IMR-90 (cell line): Measurements from ENCODE around the gene CREB5. TPM values are rescaled to one million over a fixed set of nuclear protein-coding genes. Genes with fewer than 3 reads are reported as not detected.

Experiments used
- ATAC-seq: fragments of 200-7000 bp; cut with Tn5 transposase; 2 replicates; pipeline ENCODE4 v1.9.1; 2020; ENCODE audit warnings: low read depth, mild to moderate bottlenecking, moderate library complexity
- BruUV-seq: library from RNA; stranded (reverse); fragments of 400-500 nt; replicated peaks from 2 replicates; lab custom pipeline; 2021; lab: Mats Ljungman, UMichigan
- CTCF ChIA-PET: fragments of 300-600 bp; formaldehyde crosslinking; extraction: SDS; loops from one replicate; lab custom pipeline; 2021; ENCODE audit warnings: antibody characterized with exemption; lab: Yijun Ruan, JAX
- POLR2A ChIA-PET: fragments of 300-600 bp; sonication (Branson Sonifier 250); formaldehyde crosslinking; loops from one replicate; lab custom pipeline; 2022; ENCODE audit warnings: antibody characterized with exemption; ENCODE audit not compliant: unreplicated experiment; lab: Charles Lee
- DNase-seq: peaks from one replicate; pipeline ENCODE4 v3.0.0; 2013
- H2AFZ ChIP-seq: replicated peaks from 2 replicates; pipeline ENCODE3; 2013; ENCODE audit warnings: low read length, mild to moderate bottlenecking; ENCODE audit not compliant: poor library complexity
- H2AK5ac ChIP-seq: 2 replicates; pipeline ENCODE4 v1.6.1; 2013; ENCODE audit warnings: low read depth, low read length, inconsistent platforms
- H2AK9ac ChIP-seq: replicated peaks from 2 replicates; pipeline ENCODE3; 2013; ENCODE audit warnings: mild to moderate bottlenecking, low read depth, low read length, moderate library complexity; ENCODE audit not compliant: poor library complexity
- H2BK120ac ChIP-seq: 2 replicates; pipeline ENCODE4 v1.6.1; 2013; ENCODE audit warnings: low read depth, low read length, inconsistent platforms
- H2BK15ac ChIP-seq: 3 replicates; pipeline ENCODE4 v1.6.1; 2013; ENCODE audit warnings: low read depth, low read length, inconsistent platforms
- H2BK20ac ChIP-seq: 2 replicates; pipeline ENCODE4 v1.6.1; 2013; ENCODE audit warnings: low read depth, mild to moderate bottlenecking, inconsistent platforms, low read length, moderate library complexity
- H2BK5ac ChIP-seq: 2 replicates; pipeline ENCODE4 v1.6.1; 2013; ENCODE audit warnings: mild to moderate bottlenecking, low read depth, low read length, inconsistent platforms; ENCODE audit not compliant: poor library complexity, severe bottlenecking
- H3K14ac ChIP-seq: replicated peaks from 2 replicates; pipeline ENCODE4 v1.6.1; 2013; ENCODE audit warnings: low read depth, low read length, inconsistent platforms
- H3K18ac ChIP-seq: 2 replicates; pipeline ENCODE4 v1.6.1; 2013; ENCODE audit warnings: low read depth, low read length, control low read depth
- H3K23ac ChIP-seq: 2 replicates; pipeline ENCODE4 v1.6.1; 2013; ENCODE audit warnings: low read depth, low read length, inconsistent platforms
- H3K27ac ChIP-seq: 2 replicates; pipeline ENCODE4 v1.5.1; 2013; ENCODE audit warnings: mild to moderate bottlenecking, control low read depth, low read length; ENCODE audit not compliant: insufficient read depth
- H3K27me3 ChIP-seq: 2 replicates; pipeline ENCODE4 v1.6.1; 2013; ENCODE audit warnings: low read length; ENCODE audit not compliant: control insufficient read depth, insufficient read depth
- H3K36me3 ChIP-seq: 2 replicates; pipeline ENCODE4 v1.6.1; 2013; ENCODE audit warnings: low read length, mixed read lengths; ENCODE audit not compliant: control insufficient read depth, insufficient read depth
- H3K4ac ChIP-seq: 2 replicates; pipeline ENCODE4 v1.6.1; 2013; ENCODE audit warnings: low read depth, low read length, inconsistent platforms
- H3K4me1 ChIP-seq: 2 replicates; pipeline ENCODE4 v1.6.1; 2013; ENCODE audit warnings: low read length, mixed read lengths; ENCODE audit not compliant: control insufficient read depth, insufficient read depth
- H3K4me2 ChIP-seq: 2 replicates; pipeline ENCODE4 v1.6.1; 2013; ENCODE audit warnings: low read depth, mild to moderate bottlenecking, control low read depth, low read length, moderate library complexity
- H3K4me3 ChIP-seq: 2 replicates; pipeline ENCODE4 v1.5.1; 2013; ENCODE audit warnings: low read depth, mild to moderate bottlenecking, control low read depth, low read length, moderate library complexity; ENCODE audit not compliant: insufficient read depth
- H3K56ac ChIP-seq: 2 replicates; pipeline ENCODE4 v1.6.1; 2013; ENCODE audit warnings: low read length, inconsistent platforms; ENCODE audit not compliant: insufficient read depth; ENCODE audit errors: extremely low read depth
- H3K79me1 ChIP-seq, 2 experiments: 2 replicates each; pipeline ENCODE4 v1.6.1; 2013; ENCODE audit warnings: low read length in 2 of 2, inconsistent platforms in 1 of 2, low read depth in 1 of 2
- H3K9ac ChIP-seq: 2 replicates; pipeline ENCODE4 v1.6.1; 2013; ENCODE audit warnings: low read depth, low read length, control low read depth
- H3K9me1 ChIP-seq: 2 replicates; pipeline ENCODE4 v1.6.1; 2013; ENCODE audit warnings: low read length, inconsistent platforms; ENCODE audit not compliant: insufficient read depth
- H3K9me3 ChIP-seq: 2 replicates; pipeline ENCODE4 v1.6.1; 2013; ENCODE audit warnings: low read length; ENCODE audit not compliant: control insufficient read depth, insufficient read depth
- H4K20me1 ChIP-seq: 2 replicates; pipeline ENCODE4 v1.6.1; 2013; ENCODE audit warnings: low read length, inconsistent platforms; ENCODE audit not compliant: insufficient read depth
- H4K5ac ChIP-seq: 2 replicates; pipeline ENCODE4 v1.6.1; 2013; ENCODE audit warnings: mild to moderate bottlenecking, low read depth, low read length, control low read depth
- H4K8ac ChIP-seq, 2 experiments: 2 replicates each; pipeline ENCODE4 v1.6.1; 2013; ENCODE audit warnings: low read depth in 2 of 2, low read length in 2 of 2, control low read depth in 1 of 2, inconsistent platforms in 1 of 2
- H4K91ac ChIP-seq: 2 replicates; pipeline ENCODE4 v1.6.1; 2013; ENCODE audit warnings: low read depth, low read length, inconsistent platforms; ENCODE audit not compliant: insufficient read depth
- CEBPB ChIP-seq: IDR thresholded peaks from 2 replicates; pipeline ENCODE4 v1.6.1; 2012; ENCODE audit warnings: low read depth, low read length, improper control_type of control experiment
- CHD1 ChIP-seq: IDR thresholded peaks from 2 replicates; pipeline ENCODE4 v1.6.1; 2012; ENCODE audit warnings: low read depth, low read length, improper control_type of control experiment
- FOS ChIP-seq: fragments of 150-350 bp; IDR thresholded peaks from 2 replicates; pipeline ENCODE4 v1.6.1; 2016; ENCODE audit warnings: low read depth, low read length
- RCOR1 ChIP-seq: IDR thresholded peaks from 2 replicates; pipeline ENCODE4 v1.6.1; 2012; ENCODE audit warnings: mild to moderate bottlenecking, low read length, improper control_type of control experiment; ENCODE audit not compliant: insufficient replicate concordance
- RFX5 ChIP-seq: IDR thresholded peaks from 2 replicates; pipeline ENCODE4 v1.8.0; 2012; ENCODE audit warnings: low read depth, mild to moderate bottlenecking, low read length, moderate library complexity
- SMC3 ChIP-seq: fragments of 150-350 bp; IDR thresholded peaks from 2 replicates; pipeline ENCODE4 v1.6.1; 2016; ENCODE audit warnings: low read depth, mild to moderate bottlenecking, antibody characterized with exemption, low read length, moderate library complexity
- WGBS, 2 experiments: methylation state at CpG; one replicate each; pipeline versions ENCODE4 v1.1.5 to v1.1.7; 2013; ENCODE audit warnings: missing lambda C conversion rate in 2 of 2; ENCODE audit not compliant: insufficient read length in 1 of 2; ENCODE audit errors: extremely low coverage in 2 of 2; 5-methylcytosine and 5-hydroxymethylcytosine counted together
- dilution Hi-C: fragments of 300-500 bp; cut with HindIII; formaldehyde crosslinking; loops from one replicate; pipeline ENCODE4 v1.14.3; 2018; ENCODE audit warnings: low sequenced_read_pairs; ENCODE audit not compliant: unreplicated experiment
- in situ Hi-C: fragments of 300-500 bp; cut with MboI; formaldehyde crosslinking; loops from 3 replicates; pipeline ENCODE4 v1.14.3; 2019; ENCODE audit warnings: low sequenced_read_pairs, inconsistent platforms, mixed read lengths
- intact Hi-C: fragments of 100-400 bp; cut with micrococcal nuclease; formaldehyde crosslinking; loops from 2 replicates; pipeline ENCODE4 v1.10.0; 2022
- polyA plus RNA-seq, 3 experiments: library from polyadenylated mRNA; depleted of rRNA; stranded (reverse); fragments of >200 nt; gene quantifications; 2 replicates each; pipeline ENCODE4 v1.2.3, GENCODE V29; 2012; ENCODE audit warnings: low replicate concordance in 1 of 3
- total RNA-seq: library from RNA; depleted of rRNA; stranded (reverse); fragments of >200 nt; gene quantifications from 2 replicates; pipeline ENCODE4 v1.2.3, GENCODE V29; 2012

CREB5 gene
- total and polyA plus RNA-seq, 2 of the 4 experiments (the other 2 are of a cell fraction), result 7.3 to 13.1 TPM

- H4K8ac ChIP-seq, result no peak overlapping the region
- no peak overlapping the region for H3K14ac ChIP-seq
- no peak overlapping the region for H3K18ac ChIP-seq
- no peak overlapping the region for H2AFZ ChIP-seq
- no peak overlapping the region for H2BK5ac ChIP-seq
- H3K56ac ChIP-seq, result no peak overlapping the region
- no peak overlapping the region for H3K4me3 ChIP-seq
- 50% methylated on average over 2 of the region's 5 CpGs; no CpG with 5 or more reads in 1 of the 2 experiments for WGBS, 2 experiments
- intact Hi-C loops, result no loop called here
- 0 out of 2 replicates have a peak, but pooled peaks cover 3% of the 10 kb centered on the region for H4K20me1 ChIP-seq
- dilution Hi-C loops, result no loop called here
- ATAC-seq (no peak), DNase-seq (no peak)
- peaks cover 1% of the 10 kb centered on the region for H3K4me1 ChIP-seq
- 0 out of 2 replicates have a peak overlapping the region, but pooled peaks have one; percentile 7 for H4K5ac ChIP-seq
- H3K4me2 ChIP-seq, result no peak overlapping the region
- in situ Hi-C loops, result no loop called here
- H2BK120ac ChIP-seq, result no peak overlapping the region
- H2AK5ac ChIP-seq, result no peak overlapping the region; the same call in 1 of the 2 replicates
- no peak overlapping the region for H3K9ac ChIP-seq
- no peak overlapping the region for H2BK15ac ChIP-seq
- no peak overlapping the region for H3K4ac ChIP-seq
- TF ChIP-seq CHD1 (no peak), CEBPB (no peak), RCOR1 (no peak), RFX5 (no peak), SMC3 (no peak), FOS (no peak)
- H3K79me1 ChIP-seq, result no peaks in the 10 kb centered on the region
- BruUV-seq, result no TSS peak
- no peaks in the 10 kb centered on the region for H3K9me3 ChIP-seq
- no peaks in the 10 kb centered on the region for H3K9me1 ChIP-seq
- no peaks in the 10 kb centered on the region for H3K27me3 ChIP-seq
- ChIA-PET POLR2A (no interaction called here), CTCF (no interaction called here)
- no peak overlapping the region for H2BK20ac ChIP-seq
- no peaks in the 10 kb centered on the region for H3K36me3 ChIP-seq
- H4K91ac ChIP-seq, result no peak overlapping the region
- no peak overlapping the region for H3K27ac ChIP-seq
- no peak overlapping the region for H3K23ac ChIP-seq
- H2AK9ac ChIP-seq, result no peak overlapping the region
Measured at GRCh38 chr7:28747404-28747803, 335.1 kb downstream of the CREB5 start.
